Activated CD4-positive, alpha-beta T cell treated with anti-CD3 and anti-CD28 coated beads, Interleukin-2, Interleukin-4, amounts not matched to agents 100 ng/mL and 50 ng/mL, durations not matched to agents 16 hours and 8 hours (primary cell): ENCODE data around the gene NEUROG1.

Experiments used
- DNase-seq: peaks from one replicate; pipeline ENCODE4 v3.0.0-alpha.2; 2020; ENCODE audit warnings: low spot score

The NEUROG1 gene

GRCh38 chr5:135561266-135561665 lies 25.5 kb upstream of the NEUROG1 start:
- no peak for DNase-seq

- DNase-seq = peak; percentile 78
Measured at GRCh38 chr5:135560858-135561257, 25.1 kb upstream of the NEUROG1 start.

GRCh38 chr5:135559354-135559753 lies 23.6 kb upstream of the NEUROG1 start:
- DNase-seq = no peak

- no peak for DNase-seq
Measured at GRCh38 chr5:135557076-135557838, 21.5 kb upstream of the NEUROG1 start.

- no peak for DNase-seq
Measured at GRCh38 chr5:135556620-135557019, 20.9 kb upstream of the NEUROG1 start.

GRCh38 chr5:135555530-135555929 lies 19.8 kb upstream of the NEUROG1 start:
- no peak for DNase-seq

GRCh38 chr5:135553688-135554462 lies 18.1 kb upstream of the NEUROG1 start:
- no peak for DNase-seq

- DNase-seq = peak; percentile 72
Measured at GRCh38 chr5:135551593-135552447, 16.1 kb upstream of the NEUROG1 start.

GRCh38 chr5:135549413-135549812 lies 13.6 kb upstream of the NEUROG1 start:
- no peak for DNase-seq

GRCh38 chr5:135547590-135548254 lies 12.0 kb upstream of the NEUROG1 start:
- DNase-seq = no peak

- DNase-seq = no peak
Measured at GRCh38 chr5:135546912-135547311, 11.1 kb upstream of the NEUROG1 start.

- DNase-seq = no peak
Measured at GRCh38 chr5:135546101-135546500, 10.3 kb upstream of the NEUROG1 start.

GRCh38 chr5:135545099-135545498 lies 9.3 kb upstream of the NEUROG1 start:
- DNase-seq = no peak

GRCh38 chr5:135543485-135544304 lies 7.9 kb upstream of the NEUROG1 start:
- DNase-seq = peak; percentile 6

- DNase-seq = no peak
Measured at GRCh38 chr5:135543001-135543484, 7.3 kb upstream of the NEUROG1 start.

- DNase-seq = no peak
Measured at GRCh38 chr5:135541807-135542502, 6.2 kb upstream of the NEUROG1 start.

GRCh38 chr5:135539430-135540005 lies 3.8 kb upstream of the NEUROG1 start:
- DNase-seq = no peak

- no peak for DNase-seq
Measured at GRCh38 chr5:135538261-135538660, 2.5 kb upstream of the NEUROG1 start.

GRCh38 chr5:135537745-135538144 lies 2.0 kb upstream of the NEUROG1 start:
- DNase-seq = no peak

- DNase-seq = no peak
Measured at GRCh38 chr5:135537271-135537670, 1.5 kb upstream of the NEUROG1 start.
